Panc1 (cell line): ENCODE data around the gene CCDC175. TPM values are rescaled to one million over a fixed set of nuclear protein-coding genes. Genes with fewer than 3 reads are reported as not detected.
A peak's percentile ranks its signal among the peaks of the same experiment; 100 is the strongest.

Source experiments
- ATAC-seq: fragments of 200-7000 bp; cut with Tn5 transposase; 2 replicates; pipeline ENCODE4 v1.9.1; 2020; ENCODE audit warnings: mild to moderate bottlenecking, moderate library complexity
- BruUV-seq: library from RNA; stranded (reverse); fragments of 400-500 nt; replicated peaks from 2 replicates; lab custom pipeline; 2021; lab: Mats Ljungman, UMichigan
- CTCF ChIA-PET: fragments of 300-600 bp; sonication (Branson Sonifier 250); formaldehyde crosslinking; loops from one replicate; lab custom pipeline; 2022; ENCODE audit warnings: antibody characterized with exemption; lab: Charles Lee
- POLR2A ChIA-PET: fragments of 300-600 bp; sonication (Branson Sonifier 250); formaldehyde crosslinking; loops from one replicate; lab custom pipeline; 2022; ENCODE audit warnings: antibody characterized with exemption; lab: Charles Lee
- DNase-seq: peaks from one replicate; pipeline ENCODE4 v3.0.0-alpha.2; 2010; ENCODE audit warnings: low read depth, low spot score
- H3K27ac ChIP-seq: 2 replicates; pipeline ENCODE4 v1.5.1; 2011; ENCODE audit warnings: mild to moderate bottlenecking, low read length, inconsistent platforms
- H3K27me3 ChIP-seq: fragments of 200-500 bp; sonication (Bioruptor generic); 2 replicates; pipeline ENCODE4 v1.6.0; 2014; ENCODE audit warnings: low read length, inconsistent platforms; ENCODE audit not compliant: control insufficient read depth, insufficient read depth
- H3K36me3 ChIP-seq: fragments of 200-500 bp; sonication (Bioruptor generic); 2 replicates; pipeline ENCODE4 v1.5.1; 2014; ENCODE audit warnings: inconsistent platforms, mild to moderate bottlenecking, low read length, moderate library complexity; ENCODE audit not compliant: control insufficient read depth, insufficient read depth
- H3K4me1 ChIP-seq: 2 replicates; pipeline ENCODE4 v1.5.1; 2011; ENCODE audit warnings: inconsistent platforms, mild to moderate bottlenecking, low read length, moderate library complexity; ENCODE audit not compliant: control insufficient read depth, insufficient read depth
- H3K4me3 ChIP-seq, 2 experiments: 2 replicates each; pipeline ENCODE4 v1.5.1; 2011 to 2012; ENCODE audit warnings: low read depth in 2 of 2, low read length in 2 of 2, mild to moderate bottlenecking in 2 of 2, inconsistent platforms in 1 of 2, moderate library complexity in 1 of 2
- H3K9me3 ChIP-seq: fragments of 200-500 bp; sonication (Bioruptor generic); 2 replicates; pipeline ENCODE4 v1.5.1; 2014; ENCODE audit warnings: low read depth, mild to moderate bottlenecking, inconsistent platforms, low read length, moderate library complexity; ENCODE audit not compliant: control insufficient read depth, insufficient read depth
- POLR2AphosphoS5 ChIP-seq: IDR thresholded peaks from 2 replicates; pipeline ENCODE4 v1.6.1; 2012; ENCODE audit warnings: mild to moderate bottlenecking, low read depth, low read length, moderate library complexity
- SIN3A ChIP-seq: IDR thresholded peaks from 2 replicates; pipeline ENCODE4 v1.6.1; 2012; ENCODE audit warnings: low read depth, mild to moderate bottlenecking, low read length, moderate library complexity, borderline replicate concordance; ENCODE audit not compliant: insufficient read depth
- TCF7L2 ChIP-seq: IDR thresholded peaks from 2 replicates; pipeline ENCODE4 v1.6.1; 2011; ENCODE audit warnings: mild to moderate bottlenecking, low read depth, low read length, inconsistent platforms
- in situ Hi-C: cut with HindIII; loops from 2 replicates; pipeline ENCODE4 v1.10.0; 2016; ENCODE audit warnings: low sequenced_read_pairs, low pct_unique_long_range_greater_than_20kb
- intact Hi-C: fragments of 100-400 bp; cut with micrococcal nuclease; formaldehyde crosslinking; loops from one replicate; pipeline ENCODE4 v1.10.0; 2022; ENCODE audit not compliant: unreplicated experiment
- total RNA-seq: library from RNA; stranded (reverse); gene quantifications from one replicate; pipeline ENCODE4 v1.2.1, GENCODE V29; 2021; ENCODE audit not compliant: unreplicated experiment
- TF ChIP-seq, protein P1 (sequence below), 2 experiments: IDR thresholded peaks; 2 replicates each; pipeline ENCODE4 v1.6.1; 2011 to 2012; ENCODE audit warnings: low read depth in 2 of 2, control low read depth in 1 of 2, low read length in 1 of 2, mild to moderate bottlenecking in 1 of 2, moderate library complexity in 1 of 2; ENCODE audit not compliant: insufficient read depth in 1 of 2
- TF ChIP-seq, protein P2 (sequence below): fragments of 450-650 bp; IDR thresholded peaks from 2 replicates; pipeline ENCODE4 v1.5.1; 2017; ENCODE audit warnings: mild to moderate bottlenecking

CCDC175 gene
- total RNA-seq, 1 experiment from 2014 or later, result not detected

DNA sequence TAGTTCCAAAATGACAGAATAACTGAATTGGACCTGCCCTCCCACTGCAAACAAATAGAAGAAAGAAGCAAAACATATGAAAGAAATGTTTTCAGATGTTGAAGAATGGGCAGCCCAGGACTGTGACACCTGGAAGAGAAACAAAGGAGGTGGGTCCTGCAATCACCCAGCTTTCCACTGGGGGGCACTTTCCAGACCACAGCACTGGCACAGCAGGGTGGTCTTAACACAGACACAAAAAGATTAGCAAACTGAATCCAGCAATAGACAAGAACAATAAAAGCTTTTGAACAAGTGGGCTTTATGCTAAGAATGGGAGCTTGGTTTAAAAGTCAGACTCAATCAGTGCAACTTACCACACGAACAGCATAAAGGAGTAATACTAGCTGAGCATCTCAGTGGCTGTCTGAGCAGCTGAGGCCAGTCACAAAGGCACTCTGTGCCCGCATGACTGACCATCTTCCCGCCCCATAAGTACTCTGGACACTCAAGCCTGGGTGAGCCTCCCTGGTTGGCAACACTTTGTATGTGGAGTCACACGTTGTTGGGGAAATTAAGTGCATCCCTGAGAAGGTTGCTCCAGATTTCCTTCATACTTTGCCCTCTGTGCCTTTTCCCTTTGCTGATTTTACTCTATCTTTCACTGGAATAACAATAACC is 64.6 kb downstream of the CCDC175 start:
- DNase-seq (no peak), ATAC-seq (no peak)
- no TSS peak for BruUV-seq
- no peaks in the 10 kb centered on the region for H3K9me3 ChIP-seq
- no peak overlapping the region for H3K27ac ChIP-seq
- no peaks in the 10 kb centered on the region for H3K27me3 ChIP-seq
- H3K4me3 ChIP-seq, result no peak overlapping the region
- ChIA-PET POLR2A (no interaction called here), CTCF (no interaction called here)
- no peaks in the 10 kb centered on the region for H3K4me1 ChIP-seq
- in situ Hi-C loops (no loop called here), intact Hi-C loops (no loop called here)
- H3K36me3 ChIP-seq, result no peaks in the 10 kb centered on the region
- TF ChIP-seq, protein P1, sequence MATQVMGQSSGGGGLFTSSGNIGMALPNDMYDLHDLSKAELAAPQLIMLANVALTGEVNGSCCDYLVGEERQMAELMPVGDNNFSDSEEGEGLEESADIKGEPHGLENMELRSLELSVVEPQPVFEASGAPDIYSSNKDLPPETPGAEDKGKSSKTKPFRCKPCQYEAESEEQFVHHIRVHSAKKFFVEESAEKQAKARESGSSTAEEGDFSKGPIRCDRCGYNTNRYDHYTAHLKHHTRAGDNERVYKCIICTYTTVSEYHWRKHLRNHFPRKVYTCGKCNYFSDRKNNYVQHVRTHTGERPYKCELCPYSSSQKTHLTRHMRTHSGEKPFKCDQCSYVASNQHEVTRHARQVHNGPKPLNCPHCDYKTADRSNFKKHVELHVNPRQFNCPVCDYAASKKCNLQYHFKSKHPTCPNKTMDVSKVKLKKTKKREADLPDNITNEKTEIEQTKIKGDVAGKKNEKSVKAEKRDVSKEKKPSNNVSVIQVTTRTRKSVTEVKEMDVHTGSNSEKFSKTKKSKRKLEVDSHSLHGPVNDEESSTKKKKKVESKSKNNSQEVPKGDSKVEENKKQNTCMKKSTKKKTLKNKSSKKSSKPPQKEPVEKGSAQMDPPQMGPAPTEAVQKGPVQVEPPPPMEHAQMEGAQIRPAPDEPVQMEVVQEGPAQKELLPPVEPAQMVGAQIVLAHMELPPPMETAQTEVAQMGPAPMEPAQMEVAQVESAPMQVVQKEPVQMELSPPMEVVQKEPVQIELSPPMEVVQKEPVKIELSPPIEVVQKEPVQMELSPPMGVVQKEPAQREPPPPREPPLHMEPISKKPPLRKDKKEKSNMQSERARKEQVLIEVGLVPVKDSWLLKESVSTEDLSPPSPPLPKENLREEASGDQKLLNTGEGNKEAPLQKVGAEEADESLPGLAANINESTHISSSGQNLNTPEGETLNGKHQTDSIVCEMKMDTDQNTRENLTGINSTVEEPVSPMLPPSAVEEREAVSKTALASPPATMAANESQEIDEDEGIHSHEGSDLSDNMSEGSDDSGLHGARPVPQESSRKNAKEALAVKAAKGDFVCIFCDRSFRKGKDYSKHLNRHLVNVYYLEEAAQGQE (IDR thresholded peaks at IDR 0.05; ENCODE audit: insufficient read depth in 1 of 2, low read depth in 2 of 2, low read length in 1 of 2), result no peak
- TF ChIP-seq, protein P2, sequence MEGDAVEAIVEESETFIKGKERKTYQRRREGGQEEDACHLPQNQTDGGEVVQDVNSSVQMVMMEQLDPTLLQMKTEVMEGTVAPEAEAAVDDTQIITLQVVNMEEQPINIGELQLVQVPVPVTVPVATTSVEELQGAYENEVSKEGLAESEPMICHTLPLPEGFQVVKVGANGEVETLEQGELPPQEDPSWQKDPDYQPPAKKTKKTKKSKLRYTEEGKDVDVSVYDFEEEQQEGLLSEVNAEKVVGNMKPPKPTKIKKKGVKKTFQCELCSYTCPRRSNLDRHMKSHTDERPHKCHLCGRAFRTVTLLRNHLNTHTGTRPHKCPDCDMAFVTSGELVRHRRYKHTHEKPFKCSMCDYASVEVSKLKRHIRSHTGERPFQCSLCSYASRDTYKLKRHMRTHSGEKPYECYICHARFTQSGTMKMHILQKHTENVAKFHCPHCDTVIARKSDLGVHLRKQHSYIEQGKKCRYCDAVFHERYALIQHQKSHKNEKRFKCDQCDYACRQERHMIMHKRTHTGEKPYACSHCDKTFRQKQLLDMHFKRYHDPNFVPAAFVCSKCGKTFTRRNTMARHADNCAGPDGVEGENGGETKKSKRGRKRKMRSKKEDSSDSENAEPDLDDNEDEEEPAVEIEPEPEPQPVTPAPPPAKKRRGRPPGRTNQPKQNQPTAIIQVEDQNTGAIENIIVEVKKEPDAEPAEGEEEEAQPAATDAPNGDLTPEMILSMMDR, result peak; percentile 65
- TF ChIP-seq TCF7L2, result no peak

DNA sequence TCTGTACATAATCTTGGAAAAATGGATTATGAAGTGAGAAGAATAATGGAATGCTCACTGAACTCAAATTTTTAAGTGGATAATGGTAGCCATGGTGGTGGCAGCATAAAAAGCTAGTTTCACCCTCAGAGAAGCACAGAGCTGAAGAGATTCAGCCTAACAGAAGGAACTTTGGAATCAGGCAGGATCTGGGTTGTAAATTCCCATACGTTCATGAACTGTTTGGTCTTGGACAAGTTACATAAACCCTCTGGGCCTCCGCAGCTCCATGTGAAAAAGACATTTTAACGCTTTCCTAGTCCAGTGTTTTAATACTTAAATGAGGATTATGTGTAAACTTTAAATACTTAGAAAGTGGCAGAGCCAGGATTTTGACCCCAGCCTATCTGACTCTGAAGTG is 65.6 kb downstream of the CCDC175 start:
- no peaks in the 10 kb centered on the region for H3K9me3 ChIP-seq
- CTCF ChIA-PET, result no interaction called here
- ATAC-seq, result no peak
- no peak overlapping the region for H3K27ac ChIP-seq
- POLR2A ChIA-PET, result no interaction called here
- TF ChIP-seq SIN3A (no peak), TCF7L2 (no peak)
- H3K4me3 ChIP-seq, result no peak overlapping the region
- DNase-seq, result no peak
- no peaks in the 10 kb centered on the region for H3K4me1 ChIP-seq
- BruUV-seq, result no TSS peak
- in situ Hi-C loops, result no loop called here
- no peaks in the 10 kb centered on the region for H3K27me3 ChIP-seq
- intact Hi-C loops, result no loop called here
- no peaks in the 10 kb centered on the region for H3K36me3 ChIP-seq

DNA sequence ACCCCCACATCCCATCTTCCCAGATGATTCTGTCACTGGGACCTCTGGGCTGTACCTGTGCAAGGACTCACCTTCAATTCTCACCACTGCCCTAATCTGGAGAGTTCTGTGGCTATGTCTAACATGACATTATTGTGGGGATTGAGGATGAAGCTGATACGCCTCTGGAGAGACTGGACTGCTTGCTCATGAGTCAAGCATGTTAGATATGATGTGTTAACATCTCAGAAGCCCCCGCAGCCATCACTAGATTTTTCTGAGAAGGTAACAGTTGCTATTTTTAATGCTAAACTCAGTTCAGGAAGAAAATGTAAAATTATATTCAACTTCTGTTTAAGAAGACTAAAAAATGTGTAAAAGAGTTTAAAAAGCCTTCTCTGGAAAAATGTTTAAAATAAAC is 66.6 kb downstream of the CCDC175 start:
- no peak for ATAC-seq
- Histone ChIP-seq H3K27ac (no peak overlapping the region), H3K4me3 (no peak overlapping the region), H3K27me3 (no peaks in the 10 kb centered on the region), H3K4me1 (no peaks in the 10 kb centered on the region), H3K9me3 (no peaks in the 10 kb centered on the region), H3K36me3 (no peaks in the 10 kb centered on the region)
- in situ Hi-C loops, result no loop called here
- ChIA-PET POLR2A (no interaction called here), CTCF (no interaction called here)
- no TSS peak for BruUV-seq
- DNase-seq, result no peak
- TF ChIP-seq, protein P2, result no peak
- TF ChIP-seq SIN3A (no peak), POLR2AphosphoS5 (no peak), TCF7L2 (no peak)
- TF ChIP-seq, protein P1 (IDR thresholded peaks at IDR 0.05; ENCODE audit: insufficient read depth in 1 of 2, low read depth in 2 of 2, low read length in 1 of 2), result no peak
- intact Hi-C loops, result no loop called here
